ENCODE data around the gene WFIKKN1. TPM values are rescaled to one million over a fixed set of nuclear protein-coding genes. Genes with fewer than 3 reads are reported as not detected.

Gene WFIKKN1
- total and polyA plus RNA-seq, 2 of the 13 experiments (the other 11 are each of a cell fraction or from before 2014, with no cell fraction given), result 1.7 to 4.9 TPM

DNA sequence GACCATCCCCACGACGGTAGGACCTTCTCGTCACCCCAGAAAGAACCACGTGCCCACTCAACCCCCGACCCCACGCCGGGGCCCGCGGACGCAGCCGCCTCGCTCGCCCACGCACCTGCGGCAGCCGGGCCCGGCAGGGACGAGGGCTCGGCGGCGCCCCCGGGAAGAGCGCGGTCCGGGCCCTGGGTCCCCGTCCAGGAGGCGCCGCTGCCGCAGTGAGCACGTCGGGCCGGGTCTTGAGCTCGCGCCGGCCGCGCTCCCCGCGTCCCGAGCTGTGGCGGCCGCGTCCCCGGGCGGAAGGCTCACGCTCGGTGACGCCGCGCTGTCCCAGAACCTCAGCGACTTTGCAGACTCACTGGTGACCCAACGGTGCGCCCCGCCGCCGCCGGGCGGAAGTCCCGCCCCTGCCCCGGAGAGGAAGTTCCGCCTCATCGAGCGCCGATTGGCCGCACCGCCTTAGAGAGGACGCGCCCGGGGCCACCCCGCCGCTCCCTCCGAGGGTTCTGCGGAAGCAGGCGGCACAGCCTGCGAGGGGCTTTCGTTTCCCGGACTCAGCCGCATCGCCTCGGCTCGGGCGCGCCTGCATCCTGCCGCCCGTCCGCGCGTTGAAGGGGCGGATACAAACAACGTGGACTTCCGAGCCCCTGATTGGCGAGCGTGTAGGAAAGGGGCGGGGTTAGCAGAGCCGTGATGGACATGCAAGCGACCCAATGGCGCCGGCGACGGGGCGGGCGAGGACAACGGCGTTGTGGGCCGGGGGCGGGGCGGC lies 41.7 kb upstream of the WFIKKN1 start (continued):
- TF ChIP-seq ZBTB4 (CRISPR knock-in tag; IDR thresholded peaks at IDR 0.05; ENCODE audit: borderline replicate concordance) (no peak), ZNF788 (CRISPR knock-in tag; IDR thresholded peaks at IDR 0.05; ENCODE audit: borderline replicate concordance) (peak; percentile 17; the same call in 1 of the 2 replicates), ZBTB42 (CRISPR knock-in tag; IDR thresholded peaks at IDR 0.05) (no peak), ZIK1 (CRISPR knock-in tag; IDR thresholded peaks at IDR 0.05; ENCODE audit: borderline replicate concordance, low read depth) (no peak; the same call in 1 of the 2 replicates), ZNF205 (CRISPR knock-in tag; IDR thresholded peaks at IDR 0.05) (peak; percentile 30; the same call in 1 of the 2 replicates), JUN (CRISPR knock-in tag; IDR thresholded peaks at IDR 0.05) (no peak), HNRNPUL1 (IDR thresholded peaks at IDR 0.05; ENCODE audit: low read depth, low read length) (no peak), ZNF891 (CRISPR knock-in tag; IDR thresholded peaks at IDR 0.05) (peak; percentile 5; the same call in 1 of the 2 replicates), ZFP1 (CRISPR knock-in tag; IDR thresholded peaks at IDR 0.05) (no peak), ZSCAN12 (CRISPR knock-in tag; IDR thresholded peaks at IDR 0.05) (no peak), ZNF337 (CRISPR knock-in tag; IDR thresholded peaks at IDR 0.05; ENCODE audit: borderline replicate concordance, low read depth) (no peak), ZGPAT (CRISPR knock-in tag; IDR thresholded peaks at IDR 0.05) (peak; percentile 42; the same call in 1 of the 2 replicates), NFKB2 (CRISPR knock-in tag; IDR thresholded peaks at IDR 0.05; ENCODE audit: borderline replicate concordance) (no peak), ZNF451 (CRISPR knock-in tag; IDR thresholded peaks at IDR 0.05) (no peak), IKZF1 (IDR thresholded peaks at IDR 0.05) (no peak), GFI1 (CRISPR knock-in tag; IDR thresholded peaks at IDR 0.05; ENCODE audit: borderline replicate concordance) (no peak), PTBP1 (IDR thresholded peaks at IDR 0.05; ENCODE audit: low read depth, low read length, poor library complexity, severe bottlenecking) (no peak), ZNF879 (CRISPR knock-in tag; IDR thresholded peaks at IDR 0.05) (no peak), SETDB1 (CRISPR knock-in tag; IDR thresholded peaks at IDR 0.05; ENCODE audit: borderline replicate concordance) (no peak), RNF2 (conservative IDR thresholded peaks at IDR 0.05; ENCODE audit: low read depth) (0 out of 2 replicates have a peak, but pooled peaks have one; percentile 43)
- TF ChIP-seq, protein P1, sequence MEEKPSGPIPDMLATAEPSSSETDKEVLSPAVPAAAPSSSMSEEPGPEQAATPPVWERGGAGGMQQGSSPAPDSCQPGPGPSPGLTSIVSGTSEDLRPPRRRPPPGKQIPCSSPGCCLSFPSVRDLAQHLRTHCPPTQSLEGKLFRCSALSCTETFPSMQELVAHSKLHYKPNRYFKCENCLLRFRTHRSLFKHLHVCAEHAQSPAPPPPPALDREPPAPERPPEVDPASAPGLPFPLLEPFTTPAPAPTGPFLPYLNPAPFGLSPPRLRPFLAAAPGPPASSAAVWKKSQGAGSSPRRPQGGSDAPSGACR (CRISPR knock-in tag; IDR thresholded peaks at IDR 0.05), result no peak
- TF ChIP-seq, protein P2, sequence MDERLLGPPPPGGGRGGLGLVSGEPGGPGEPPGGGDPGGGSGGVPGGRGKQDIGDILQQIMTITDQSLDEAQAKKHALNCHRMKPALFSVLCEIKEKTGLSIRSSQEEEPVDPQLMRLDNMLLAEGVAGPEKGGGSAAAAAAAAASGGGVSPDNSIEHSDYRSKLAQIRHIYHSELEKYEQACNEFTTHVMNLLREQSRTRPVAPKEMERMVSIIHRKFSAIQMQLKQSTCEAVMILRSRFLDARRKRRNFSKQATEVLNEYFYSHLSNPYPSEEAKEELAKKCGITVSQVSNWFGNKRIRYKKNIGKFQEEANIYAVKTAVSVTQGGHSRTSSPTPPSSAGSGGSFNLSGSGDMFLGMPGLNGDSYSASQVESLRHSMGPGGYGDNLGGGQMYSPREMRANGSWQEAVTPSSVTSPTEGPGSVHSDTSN (CRISPR knock-in tag; IDR thresholded peaks at IDR 0.05), result no peak
- TF ChIP-seq, protein P3, sequence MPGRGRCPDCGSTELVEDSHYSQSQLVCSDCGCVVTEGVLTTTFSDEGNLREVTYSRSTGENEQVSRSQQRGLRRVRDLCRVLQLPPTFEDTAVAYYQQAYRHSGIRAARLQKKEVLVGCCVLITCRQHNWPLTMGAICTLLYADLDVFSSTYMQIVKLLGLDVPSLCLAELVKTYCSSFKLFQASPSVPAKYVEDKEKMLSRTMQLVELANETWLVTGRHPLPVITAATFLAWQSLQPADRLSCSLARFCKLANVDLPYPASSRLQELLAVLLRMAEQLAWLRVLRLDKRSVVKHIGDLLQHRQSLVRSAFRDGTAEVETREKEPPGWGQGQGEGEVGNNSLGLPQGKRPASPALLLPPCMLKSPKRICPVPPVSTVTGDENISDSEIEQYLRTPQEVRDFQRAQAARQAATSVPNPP (CRISPR knock-in tag; IDR thresholded peaks at IDR 0.05), result no peak
